Smooth muscle cell (in vitro differentiated cells): ENCODE data around the gene CMKLR1. TPM values are rescaled to one million over a fixed set of nuclear protein-coding genes. Genes with fewer than 3 reads are reported as not detected.
A peak's percentile ranks its signal among the peaks of the same experiment; 100 is the strongest.

Experiments
- DNase-seq: peaks from one replicate; lab custom pipeline; 2025; ENCODE audit not compliant: unreplicated experiment; lab: John Stamatoyannopoulos, UW
- H2AFZ ChIP-seq: fragments of 200-600 bp; sonication (generic); 2 replicates; pipeline ENCODE4 v1.6.0; 2016; ENCODE audit warnings: antibody characterized with exemption, low read depth, mild to moderate bottlenecking
- H3F3A ChIP-seq: fragments of 200-600 bp; sonication (generic); 2 replicates; pipeline ENCODE4 v1.6.0; 2017; ENCODE audit warnings: antibody characterized with exemption, low read depth
- H3K27ac ChIP-seq: fragments of 200-600 bp; sonication (generic); 2 replicates; pipeline ENCODE4 v1.5.1; 2016; ENCODE audit warnings: low read depth, mild to moderate bottlenecking
- H3K27me3 ChIP-seq: fragments of 200-600 bp; sonication (generic); 2 replicates; pipeline ENCODE4 v1.6.1; 2016; ENCODE audit warnings: low read depth, mild to moderate bottlenecking
- H3K36me3 ChIP-seq: fragments of 200-600 bp; sonication (generic); 2 replicates; pipeline ENCODE4 v1.5.1; 2016; ENCODE audit warnings: low read depth
- H3K4me1 ChIP-seq: fragments of 200-600 bp; sonication (generic); 2 replicates; pipeline ENCODE4 v1.5.1; 2016; ENCODE audit warnings: low read depth
- H3K4me2 ChIP-seq: fragments of 200-600 bp; sonication (generic); 2 replicates; pipeline ENCODE4 v1.6.0; 2016; ENCODE audit warnings: mild to moderate bottlenecking
- H3K4me3 ChIP-seq: fragments of 200-600 bp; sonication (generic); 2 replicates; pipeline ENCODE4 v1.5.1; 2016; ENCODE audit warnings: mild to moderate bottlenecking
- H3K79me2 ChIP-seq: fragments of 200-600 bp; sonication (generic); 2 replicates; pipeline ENCODE4 v1.6.0; 2016; ENCODE audit warnings: low read depth, mild to moderate bottlenecking
- H3K9ac ChIP-seq: fragments of 200-600 bp; sonication (generic); 2 replicates; pipeline ENCODE4 v1.6.0; 2016; ENCODE audit warnings: low read depth
- H3K9me3 ChIP-seq: fragments of 200-600 bp; sonication (generic); replicated peaks from 2 replicates; pipeline ENCODE4 v1.5.1; 2016; ENCODE audit warnings: low read depth
- H4K20me1 ChIP-seq: fragments of 200-600 bp; sonication (generic); 2 replicates; pipeline ENCODE4 v1.6.0; 2016; ENCODE audit warnings: low read depth
- CTCF ChIP-seq: fragments of 200-600 bp; sonication (generic); IDR thresholded peaks from 2 replicates; pipeline ENCODE4 v1.5.1; 2017; ENCODE audit warnings: borderline replicate concordance, mild to moderate bottlenecking, antibody characterized with exemption; ENCODE audit not compliant: insufficient read depth, poor library complexity, severe bottlenecking
- WGBS: methylation state at CpG from one replicate; pipeline ENCODE4 v1.1.7; 2016; ENCODE audit warnings: low lambda C conversion rate; 5-methylcytosine and 5-hydroxymethylcytosine counted together
- polyA plus RNA-seq: library from polyadenylated mRNA; unstranded; fragments of >200 nt; fragmentation: Nextera tagmentation; extraction: Ambion mirVana; gene quantifications from 2 replicates; pipeline ENCODE4 v1.2.1, GENCODE V29; 2016
- total RNA-seq: library from RNA; depleted of rRNA; stranded (reverse); fragments of >200 nt; gene quantifications from 2 replicates; pipeline ENCODE4 v1.2.3, GENCODE V29; 2014

CMKLR1 gene
- total and polyA plus RNA-seq, 2 experiments from 2014 or later = 179 to 294 TPM

DNA sequence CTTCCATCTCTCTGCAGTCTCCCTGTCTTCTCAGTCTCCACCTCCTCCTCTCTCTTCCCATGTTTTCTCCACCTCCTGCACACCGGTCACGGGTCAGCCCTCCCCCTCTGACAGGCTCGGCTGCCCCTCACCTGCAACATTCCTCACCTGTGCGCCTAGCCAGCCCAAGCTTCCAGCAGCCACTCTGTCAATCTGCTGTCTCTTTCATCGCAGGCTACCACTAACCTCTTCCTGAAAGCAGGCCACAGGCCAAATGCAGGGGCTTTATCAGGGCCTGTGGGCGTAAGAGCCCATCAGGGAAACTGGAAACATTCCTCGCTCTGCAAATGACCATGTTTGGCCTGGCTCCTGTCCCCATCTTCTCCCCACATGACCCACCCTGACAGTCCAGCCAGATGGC is 34.5 kb downstream of the CMKLR1 start:
- Histone ChIP-seq H3K27me3 (no peaks in the 10 kb centered on the region), H3K9ac (peak overlapping the region; percentile 75), H3K4me1 (peaks cover 15% of the 10 kb centered on the region), H4K20me1 (peaks cover 27% of the 10 kb centered on the region), H3K4me3 (no peak overlapping the region), H3F3A (peaks cover 20% of the 10 kb centered on the region), H3K36me3 (no peaks in the 10 kb centered on the region), H3K9me3 (no peaks in the 10 kb centered on the region), H3K79me2 (peaks cover 54% of the 10 kb centered on the region), H3K27ac (peak overlapping the region; percentile 99), H3K4me2 (peak overlapping the region; percentile 79), H2AFZ (no peak overlapping the region)
- no peak for DNase-seq
- 11% methylated on average over 7 of the region's 7 CpGs for WGBS
- no peak for TF ChIP-seq CTCF

DNA sequence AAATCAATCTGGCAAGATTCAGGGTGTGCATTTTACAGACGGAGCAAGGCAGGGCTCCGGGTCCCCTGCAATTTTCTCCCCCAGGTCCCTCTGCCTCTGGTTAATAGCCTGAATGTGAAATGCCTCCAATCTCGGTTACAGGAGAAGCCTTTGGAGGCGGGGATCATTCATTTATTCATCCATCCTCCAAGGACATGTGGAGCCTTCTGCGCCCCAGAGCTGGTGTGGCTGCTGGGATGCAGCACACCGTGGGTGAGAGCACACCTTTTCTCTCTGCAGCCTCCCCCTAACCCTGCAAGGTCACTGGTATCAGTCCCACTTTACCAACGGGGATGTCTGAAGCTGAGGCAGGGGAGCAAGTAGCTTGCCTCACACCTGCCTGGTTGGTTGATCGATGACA is 35.4 kb downstream of the CMKLR1 start:
- Histone ChIP-seq H3K4me3 (no peak overlapping the region), H3K9ac (no peak overlapping the region), H2AFZ (no peak overlapping the region), H3K36me3 (no peaks in the 10 kb centered on the region), H3K4me2 (peak overlapping the region; percentile 79), H3K27me3 (no peaks in the 10 kb centered on the region), H3K27ac (peak overlapping the region; percentile 99), H3K4me1 (peaks cover 15% of the 10 kb centered on the region), H4K20me1 (peaks cover 36% of the 10 kb centered on the region), H3K79me2 (peaks cover 57% of the 10 kb centered on the region), H3K9me3 (no peaks in the 10 kb centered on the region), H3F3A (peaks cover 20% of the 10 kb centered on the region)
- no peak for DNase-seq
- no peak for TF ChIP-seq CTCF
- WGBS = 85% methylated on average over 8 of the region's 8 CpGs

DNA sequence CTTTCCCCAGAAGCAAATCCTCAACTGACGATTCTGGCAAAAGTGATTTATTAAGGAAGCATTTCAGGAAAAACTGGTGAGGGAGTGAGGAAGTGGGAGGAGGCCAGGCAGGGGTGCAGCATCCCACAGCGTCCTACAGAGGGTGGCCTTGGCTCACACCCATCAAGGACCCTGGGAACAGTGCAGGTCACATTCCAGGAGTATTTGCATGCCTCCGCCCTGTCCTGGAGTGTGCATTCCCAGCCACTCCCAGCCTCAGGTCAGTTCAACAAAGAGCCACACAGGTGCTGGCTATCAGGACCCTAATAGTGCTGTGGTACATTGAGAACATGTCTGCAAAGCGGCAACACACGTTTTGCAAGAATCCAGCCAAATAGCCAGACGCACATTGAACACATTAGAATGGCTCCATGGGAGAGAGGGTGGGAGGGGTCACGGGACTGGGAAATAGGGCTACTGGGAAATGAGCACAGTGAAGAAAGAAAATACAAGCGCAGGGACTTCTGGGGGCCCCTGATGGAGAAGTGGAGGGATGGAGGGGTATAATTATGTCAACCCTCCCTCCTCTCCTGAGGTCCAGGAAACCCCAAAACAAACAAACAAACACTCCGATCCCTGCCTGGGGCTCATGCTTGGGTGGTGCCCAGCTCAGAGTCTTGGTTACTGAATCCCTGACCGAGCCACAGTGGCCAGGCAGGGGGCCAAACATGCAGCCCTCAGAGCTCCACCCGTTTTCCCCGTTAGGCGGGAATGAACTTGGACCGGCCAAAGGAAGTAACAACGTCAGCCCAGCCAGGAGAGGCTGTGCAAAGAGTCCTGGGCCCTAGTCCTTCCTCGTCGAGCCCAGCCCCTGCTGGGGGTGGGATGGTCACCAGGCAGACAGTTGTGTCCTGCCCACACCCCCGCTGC is 36.5 kb downstream of the CMKLR1 start:
- no peaks in the 10 kb centered on the region for H3K9me3 ChIP-seq
- peaks cover 47% of the 10 kb centered on the region for H4K20me1 ChIP-seq
- H3K4me3 ChIP-seq = no peak overlapping the region
- peak; percentile 24 for TF ChIP-seq CTCF
- no peaks in the 10 kb centered on the region for H3K36me3 ChIP-seq
- H3K27me3 ChIP-seq = no peaks in the 10 kb centered on the region
- H3K9ac ChIP-seq = no peak overlapping the region
- 32% methylated on average over 18 of the region's 18 CpGs for WGBS
- peak overlapping the region; percentile 99 for H3K27ac ChIP-seq
- peaks cover 57% of the 10 kb centered on the region for H3K79me2 ChIP-seq
- peaks cover 12% of the 10 kb centered on the region for H3F3A ChIP-seq
- H2AFZ ChIP-seq = no peak overlapping the region
- H3K4me1 ChIP-seq = peaks cover 15% of the 10 kb centered on the region
- DNase-seq = no peak
- peak overlapping the region; percentile 79 for H3K4me2 ChIP-seq
